OCI-LY7 (cell line): ENCODE measurements around the gene PLA2G4D. TPM values are rescaled to one million over a fixed set of nuclear protein-coding genes. Genes with fewer than 3 reads are reported as not detected.
"Not testable (repeated sequence)": the region's sequence is repeated elsewhere in the genome, so short reads cannot be mapped to it uniquely, and the experiment has no call there.

Experiments used
- BruUV-seq: library from RNA; stranded (reverse); fragments of 400-500 nt; replicated peaks from 2 replicates; lab custom pipeline; 2021; lab: Mats Ljungman, UMichigan
- CTCF ChIA-PET: fragments of 300-600 bp; sonication (Branson Sonifier 250); formaldehyde crosslinking; loops from one replicate; lab custom pipeline; 2022; ENCODE audit warnings: antibody characterized with exemption; ENCODE audit not compliant: unreplicated experiment; lab: Charles Lee
- POLR2A ChIA-PET: fragments of 300-600 bp; sonication (Branson Sonifier 250); formaldehyde crosslinking; loops from one replicate; lab custom pipeline; 2022; ENCODE audit warnings: antibody characterized with exemption; lab: Charles Lee
- DNase-seq: peaks from one replicate; pipeline ENCODE4 v3.0.0-alpha.2; 2015; ENCODE audit warnings: low spot score
- H2AFZ ChIP-seq: fragments of 200-600 bp; sonication (generic), shearing (Covaris generic); 2 replicates; pipeline ENCODE4 v1.6.1; 2014; ENCODE audit warnings: mild to moderate bottlenecking, antibody characterized with exemption, low read length, moderate library complexity
- H3K27ac ChIP-seq: fragments of 200-600 bp; sonication (generic); 2 replicates; pipeline ENCODE4 v1.5.1; 2014; ENCODE audit warnings: mixed run types, low read depth, mild to moderate bottlenecking, moderate library complexity, low read length, inconsistent platforms; ENCODE audit not compliant: poor library complexity, severe bottlenecking
- H3K36me3 ChIP-seq: fragments of 200-600 bp; sonication (generic); 2 replicates; pipeline ENCODE4 v1.6.1; 2014; ENCODE audit warnings: mild to moderate bottlenecking, antibody characterized with exemption, low read length, moderate library complexity, mixed read lengths; ENCODE audit not compliant: insufficient read depth
- H3K4me1 ChIP-seq: fragments of 200-600 bp; sonication (generic); 2 replicates; pipeline ENCODE4 v1.5.1; 2014; ENCODE audit warnings: mild to moderate bottlenecking, low read length; ENCODE audit not compliant: insufficient read depth, poor library complexity, severe bottlenecking
- H3K4me2 ChIP-seq: fragments of 200-600 bp; sonication (generic); 2 replicates; pipeline ENCODE4 v1.6.1; 2014; ENCODE audit warnings: mild to moderate bottlenecking, low read length
- H3K4me3 ChIP-seq: fragments of 200-600 bp; sonication (generic); 2 replicates; pipeline ENCODE4 v1.5.1; 2014; ENCODE audit warnings: mild to moderate bottlenecking, low read depth, low read length; ENCODE audit not compliant: poor library complexity, severe bottlenecking
- H3K79me2 ChIP-seq: fragments of 200-600 bp; sonication (generic); 2 replicates; pipeline ENCODE4 v1.6.1; 2016; ENCODE audit warnings: low read depth, mild to moderate bottlenecking, low read length, moderate library complexity, mixed read lengths; ENCODE audit not compliant: insufficient read depth
- H3K9me2 ChIP-seq: fragments of 200-600 bp; sonication (generic); 2 replicates; pipeline ENCODE4 v1.6.1; 2016; ENCODE audit warnings: mild to moderate bottlenecking, low read length, mixed read lengths; ENCODE audit not compliant: insufficient read depth
- H3K9me3 ChIP-seq: fragments of 200-600 bp; sonication (generic); 2 replicates; pipeline ENCODE4 v1.6.1; 2014; ENCODE audit warnings: mild to moderate bottlenecking, mixed run types, low read length, mixed read lengths
- H4K20me1 ChIP-seq: fragments of 200-600 bp; sonication (generic); 2 replicates; pipeline ENCODE4 v1.6.1; 2014; ENCODE audit warnings: mild to moderate bottlenecking, antibody characterized with exemption, low read length, moderate library complexity, mixed read lengths; ENCODE audit not compliant: insufficient read depth
- EZH2phosphoT487 ChIP-seq: fragments of 200-600 bp; sonication (generic); IDR thresholded peaks from 2 replicates; pipeline ENCODE4 v1.6.1; 2018; ENCODE audit warnings: low read depth, borderline replicate concordance, mild to moderate bottlenecking, mixed run types, antibody characterized with exemption, low read length, moderate library complexity, mixed read lengths
- intact Hi-C: fragments of 100-400 bp; cut with micrococcal nuclease; formaldehyde crosslinking; loops from one replicate; pipeline ENCODE4 v1.10.0; 2022; ENCODE audit not compliant: unreplicated experiment
- total RNA-seq, 2 experiments: library from RNA; depleted of rRNA in 1 of 2; stranded (reverse); fragments of >200 nt in 1 of 2; shearing (Covaris generic) in 1 of 2; gene quantifications; 2 replicates each; pipeline ENCODE4 v1.2.3, GENCODE V29; 2014 to 2022
- TF ChIP-seq, protein P1 (sequence below): fragments of 200-600 bp; sonication (generic); conservative IDR thresholded peaks from 2 replicates; pipeline ENCODE4 v1.5.1; 2014; ENCODE audit warnings: mild to moderate bottlenecking, antibody characterized with exemption, low read length, moderate library complexity, mixed read lengths

Gene PLA2G4D
- total RNA-seq, 2 experiments from 2014 or later, result not detected

DNA sequence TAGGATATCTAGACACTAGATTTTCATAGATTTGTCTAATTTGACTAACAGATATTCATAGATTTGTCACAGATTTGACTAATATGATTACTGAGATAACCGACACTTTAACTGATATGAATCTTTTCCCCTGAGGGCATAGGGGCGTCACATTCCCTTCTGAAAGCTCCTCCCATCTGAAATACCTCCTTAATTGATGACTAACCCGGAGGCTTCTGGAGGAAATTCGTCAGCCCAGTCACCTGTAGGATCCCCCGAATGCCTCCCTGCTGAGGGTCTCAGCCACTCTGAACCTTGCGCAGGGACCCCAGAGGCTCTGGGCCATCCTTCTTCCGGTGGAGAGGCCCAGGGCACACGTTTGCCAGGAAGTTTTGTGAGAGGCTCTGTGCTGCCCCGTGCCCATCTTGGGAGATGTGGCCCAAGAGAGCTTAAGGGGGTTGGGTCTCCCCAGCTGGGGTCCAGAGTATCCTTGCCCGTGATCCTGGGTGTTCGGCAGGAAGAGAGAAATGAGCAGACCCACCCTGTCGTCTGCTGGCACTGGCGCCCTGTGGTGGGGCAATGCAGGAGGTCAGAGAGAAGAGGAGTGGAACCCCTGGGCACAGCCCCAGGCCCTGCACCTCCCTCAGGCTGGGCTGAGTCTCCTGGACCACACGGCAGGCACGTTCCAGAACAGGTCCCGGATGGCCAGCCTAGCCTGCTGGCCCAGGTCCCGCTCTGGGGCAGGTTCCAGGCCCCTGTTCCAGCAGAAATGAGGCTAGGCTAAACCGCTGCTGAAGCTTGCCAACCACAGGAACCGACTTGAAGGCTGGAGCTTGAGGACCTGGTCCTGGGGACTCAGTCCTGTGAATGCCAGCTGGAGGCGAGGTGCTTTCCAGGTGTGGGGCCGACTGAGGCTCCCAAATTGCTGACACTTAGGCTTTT is 1.7 kb downstream of the PLA2G4D start:
- H3K9me2 ChIP-seq, result no peaks in the 10 kb centered on the region
- CTCF ChIA-PET, result no interaction called here
- H3K4me3 ChIP-seq, result no peak overlapping the region

DNA sequence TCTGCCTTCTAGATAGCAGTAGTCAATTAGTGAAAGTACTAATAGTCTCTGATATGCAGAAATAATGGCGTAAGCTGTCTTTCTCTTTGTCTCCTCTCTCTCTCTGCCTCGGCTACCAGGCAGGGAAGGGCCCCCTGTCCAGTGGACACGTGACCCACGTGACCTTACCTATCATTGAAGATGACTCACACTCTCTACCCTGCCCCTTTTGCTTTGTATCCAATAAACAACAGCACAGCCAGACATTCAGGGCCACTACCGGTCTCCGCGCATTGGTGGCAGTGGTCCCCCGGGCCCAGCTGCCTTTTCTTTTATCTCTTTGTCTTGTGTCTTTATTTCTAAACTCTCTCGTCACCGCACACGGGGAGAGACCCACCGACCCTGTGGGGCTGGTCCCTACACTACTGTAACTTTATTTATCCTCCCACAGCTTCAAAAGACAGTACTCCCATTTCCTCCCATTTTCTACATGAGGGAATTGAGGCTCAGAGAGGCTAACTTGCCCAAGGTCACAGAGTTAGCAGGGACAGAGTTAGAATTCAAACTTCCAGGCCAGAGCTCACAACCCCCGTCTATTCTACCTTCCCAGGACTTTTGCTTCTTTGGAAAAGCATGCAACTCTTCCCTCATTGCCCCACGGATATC is 2.5 kb downstream of the PLA2G4D start:
- H3K4me2 ChIP-seq, CTCF ChIA-PET, POLR2A ChIA-PET, intact Hi-C loops, H4K20me1 ChIP-seq, BruUV-seq, H3K27ac ChIP-seq, DNase-seq, H2AFZ ChIP-seq, H3K4me1 ChIP-seq, H3K4me3 ChIP-seq, H3K9me2 ChIP-seq, H3K79me2 ChIP-seq, H3K36me3 ChIP-seq, H3K9me3 ChIP-seq: not testable (repeated sequence)

More for the DNA sequence above, 1.7 kb downstream of the PLA2G4D start:
- Histone ChIP-seq H3K79me2 (no peaks in the 10 kb centered on the region), H2AFZ (no peak overlapping the region), H3K4me2 (no peak overlapping the region), H3K9me3 (no peaks in the 10 kb centered on the region), H4K20me1 (no peaks in the 10 kb centered on the region), H3K4me1 (peaks cover 3% of the 10 kb centered on the region), H3K36me3 (no peaks in the 10 kb centered on the region), H3K27ac (no peak overlapping the region)
- DNase-seq, result no peak
- intact Hi-C loops, result no loop called here
- no TSS peak for BruUV-seq
- TF ChIP-seq, protein P1, sequence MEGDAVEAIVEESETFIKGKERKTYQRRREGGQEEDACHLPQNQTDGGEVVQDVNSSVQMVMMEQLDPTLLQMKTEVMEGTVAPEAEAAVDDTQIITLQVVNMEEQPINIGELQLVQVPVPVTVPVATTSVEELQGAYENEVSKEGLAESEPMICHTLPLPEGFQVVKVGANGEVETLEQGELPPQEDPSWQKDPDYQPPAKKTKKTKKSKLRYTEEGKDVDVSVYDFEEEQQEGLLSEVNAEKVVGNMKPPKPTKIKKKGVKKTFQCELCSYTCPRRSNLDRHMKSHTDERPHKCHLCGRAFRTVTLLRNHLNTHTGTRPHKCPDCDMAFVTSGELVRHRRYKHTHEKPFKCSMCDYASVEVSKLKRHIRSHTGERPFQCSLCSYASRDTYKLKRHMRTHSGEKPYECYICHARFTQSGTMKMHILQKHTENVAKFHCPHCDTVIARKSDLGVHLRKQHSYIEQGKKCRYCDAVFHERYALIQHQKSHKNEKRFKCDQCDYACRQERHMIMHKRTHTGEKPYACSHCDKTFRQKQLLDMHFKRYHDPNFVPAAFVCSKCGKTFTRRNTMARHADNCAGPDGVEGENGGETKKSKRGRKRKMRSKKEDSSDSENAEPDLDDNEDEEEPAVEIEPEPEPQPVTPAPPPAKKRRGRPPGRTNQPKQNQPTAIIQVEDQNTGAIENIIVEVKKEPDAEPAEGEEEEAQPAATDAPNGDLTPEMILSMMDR, result no peak
- TF ChIP-seq EZH2phosphoT487, result no peak
- POLR2A ChIA-PET, result no interaction called here

DNA sequence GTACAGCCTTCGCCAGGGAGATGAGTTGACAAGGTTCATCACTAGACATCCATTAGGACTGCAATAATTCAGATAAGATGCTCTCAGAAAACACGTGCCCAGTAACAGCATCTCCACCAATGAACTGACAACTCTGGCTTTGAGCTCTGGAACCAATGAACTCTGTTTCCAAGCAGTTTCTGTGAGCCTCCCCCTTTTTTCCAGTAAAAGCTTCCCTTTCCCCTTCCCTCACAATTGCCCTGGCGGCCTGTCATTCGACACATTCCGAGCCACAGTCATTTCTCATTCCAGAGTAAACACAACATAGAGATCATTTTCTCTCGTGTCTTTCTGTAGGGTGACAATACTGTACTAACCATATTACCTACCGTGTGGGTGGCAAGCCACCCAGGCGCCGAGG is 3.6 kb downstream of the PLA2G4D start:
- DNase-seq, result no peak
- Histone ChIP-seq H3K4me2 (no peak overlapping the region), H3K36me3 (no peaks in the 10 kb centered on the region), H3K9me2 (no peaks in the 10 kb centered on the region), H2AFZ (no peak overlapping the region), H3K9me3 (no peaks in the 10 kb centered on the region), H3K4me1 (peaks cover 3% of the 10 kb centered on the region), H3K27ac (no peak overlapping the region), H3K4me3 (no peak overlapping the region), H4K20me1 (no peaks in the 10 kb centered on the region), H3K79me2 (no peaks in the 10 kb centered on the region)
- TF ChIP-seq, protein P1, result no peak
- TF ChIP-seq EZH2phosphoT487, result no peak
- ChIA-PET CTCF (no interaction called here), POLR2A (no interaction called here)
- intact Hi-C loops, result no loop called here
- no TSS peak for BruUV-seq
